LNCaP clone FGC (cell line): ENCODE data around the gene GPBP1L1.
"Not testable (repeated sequence)": the region's sequence is repeated elsewhere in the genome, so short reads cannot be mapped to it uniquely, and the experiment has no call there.

Source experiments
- DNase-seq: peaks from one replicate; pipeline ENCODE4 v3.0.0-alpha.2; 2011; ENCODE audit warnings: low read depth
- H3K4me3 ChIP-seq: 2 replicates; pipeline ENCODE4 v1.5.1; 2011; ENCODE audit warnings: mild to moderate bottlenecking, low read depth, low read length, control low read depth
- CTCF ChIP-seq: IDR thresholded peaks from 2 replicates; pipeline ENCODE4 v1.5.1; 2012; ENCODE audit warnings: mild to moderate bottlenecking; ENCODE audit not compliant: control insufficient read depth, insufficient read depth; ENCODE audit errors: extremely low read depth

The GPBP1L1 gene

GRCh38 chr1:45678489-45678888, 7.8 kb downstream of the GPBP1L1 start:
- no peak overlapping the region for H3K4me3 ChIP-seq
- no peak for TF ChIP-seq CTCF
- no peak for DNase-seq

GRCh38 chr1:45677751-45678245, 8.5 kb downstream of the GPBP1L1 start:
- no peak for TF ChIP-seq CTCF
- DNase-seq, result no peak
- no peak overlapping the region for H3K4me3 ChIP-seq

- not testable (repeated sequence) for H3K4me3 ChIP-seq, DNase-seq
Measured at GRCh38 chr1:45676553-45676952, 9.8 kb downstream of the GPBP1L1 start.

- no peak for TF ChIP-seq CTCF
- no peak for DNase-seq
- no peak overlapping the region for H3K4me3 ChIP-seq
Measured at GRCh38 chr1:45674478-45674877, 11.9 kb downstream of the GPBP1L1 start.

GRCh38 chr1:45673956-45674355, 12.4 kb downstream of the GPBP1L1 start:
- no peak for TF ChIP-seq CTCF
- H3K4me3 ChIP-seq, result no peak overlapping the region
- no peak for DNase-seq

GRCh38 chr1:45669859-45670655, 16.3 kb downstream of the GPBP1L1 start:
- no peak for TF ChIP-seq CTCF
- DNase-seq, result no peak
- no peak overlapping the region for H3K4me3 ChIP-seq

GRCh38 chr1:45669379-45669778, 17.0 kb downstream of the GPBP1L1 start:
- no peak for DNase-seq
- no peak overlapping the region for H3K4me3 ChIP-seq
- no peak for TF ChIP-seq CTCF
